Measurements from ENCODE around the gene PADI1.

Gene PADI1

GRCh38 chr1:17228619-17229018 is 23.7 kb downstream of the PADI1 start:
- no peaks in the 10 kb centered on the region for H3K4me1 ChIP-seq (ENCODE audit: control insufficient read depth, low read depth, low read length)
- H3K27me3 ChIP-seq (ENCODE audit: control insufficient read depth, insufficient read depth, low read length) = no peaks in the 10 kb centered on the region
- no peak overlapping the region for H3K27ac ChIP-seq (ENCODE audit: low read length)
- no peak overlapping the region for H3K4me3 ChIP-seq (ENCODE audit: low read length)
- no peaks in the 10 kb centered on the region for H3K36me3 ChIP-seq (ENCODE audit: control insufficient read depth, low read depth, low read length)
- H3K9me3 ChIP-seq (ENCODE audit: control insufficient read depth, low read depth, low read length) = no peaks in the 10 kb centered on the region
- no peak overlapping the region for H3K9ac ChIP-seq (ENCODE audit: low read length)

- Histone ChIP-seq H3K4me1 (ENCODE audit: control insufficient read depth, low read depth, low read length) (no peaks in the 10 kb centered on the region), H3K4me3 (ENCODE audit: low read length) (no peak overlapping the region), H3K36me3 (ENCODE audit: control insufficient read depth, low read depth, low read length) (no peaks in the 10 kb centered on the region), H3K27ac (ENCODE audit: low read length) (no peak overlapping the region), H3K9me3 (ENCODE audit: control insufficient read depth, low read depth, low read length) (no peaks in the 10 kb centered on the region), H3K9ac (ENCODE audit: low read length) (no peak overlapping the region), H3K27me3 (ENCODE audit: control insufficient read depth, insufficient read depth, low read length) (no peaks in the 10 kb centered on the region)
Measured at GRCh38 chr1:17229379-17229778, 24.5 kb downstream of the PADI1 start.

GRCh38 chr1:17230106-17230505 is 25.2 kb downstream of the PADI1 start:
- H3K4me1 ChIP-seq (ENCODE audit: control insufficient read depth, low read depth, low read length) = no peaks in the 10 kb centered on the region
- H3K9me3 ChIP-seq (ENCODE audit: control insufficient read depth, low read depth, low read length) = no peaks in the 10 kb centered on the region
- H3K27ac ChIP-seq (ENCODE audit: low read length) = no peak overlapping the region
- no peaks in the 10 kb centered on the region for H3K36me3 ChIP-seq (ENCODE audit: control insufficient read depth, low read depth, low read length)
- no peak overlapping the region for H3K4me3 ChIP-seq (ENCODE audit: low read length)
- no peaks in the 10 kb centered on the region for H3K27me3 ChIP-seq (ENCODE audit: control insufficient read depth, insufficient read depth, low read length)
- no peak overlapping the region for H3K9ac ChIP-seq (ENCODE audit: low read length)

- Histone ChIP-seq H3K27ac (ENCODE audit: low read length) (no peak overlapping the region), H3K9ac (ENCODE audit: low read length) (no peak overlapping the region), H3K9me3 (ENCODE audit: control insufficient read depth, low read depth, low read length) (no peaks in the 10 kb centered on the region), H3K36me3 (ENCODE audit: control insufficient read depth, low read depth, low read length) (no peaks in the 10 kb centered on the region), H3K27me3 (ENCODE audit: control insufficient read depth, insufficient read depth, low read length) (no peaks in the 10 kb centered on the region), H3K4me3 (ENCODE audit: low read length) (no peak overlapping the region), H3K4me1 (ENCODE audit: control insufficient read depth, low read depth, low read length) (no peaks in the 10 kb centered on the region)
Measured at GRCh38 chr1:17230671-17231310, 25.9 kb downstream of the PADI1 start.

GRCh38 chr1:17232759-17233661 is 28.1 kb downstream of the PADI1 start:
- H3K27ac ChIP-seq (ENCODE audit: low read length) = no peak overlapping the region
- no peaks in the 10 kb centered on the region for H3K4me1 ChIP-seq (ENCODE audit: control insufficient read depth, low read depth, low read length)
- H3K27me3 ChIP-seq (ENCODE audit: control insufficient read depth, insufficient read depth, low read length) = no peaks in the 10 kb centered on the region
- no peak overlapping the region for H3K4me3 ChIP-seq (ENCODE audit: low read length)
- no peaks in the 10 kb centered on the region for H3K36me3 ChIP-seq (ENCODE audit: control insufficient read depth, low read depth, low read length)
- no peaks in the 10 kb centered on the region for H3K9me3 ChIP-seq (ENCODE audit: control insufficient read depth, low read depth, low read length)
- no peak overlapping the region for H3K9ac ChIP-seq (ENCODE audit: low read length)

GRCh38 chr1:17233675-17234320 is 28.9 kb downstream of the PADI1 start:
- H3K4me3 ChIP-seq (ENCODE audit: low read length) = no peak overlapping the region
- no peak overlapping the region for H3K27ac ChIP-seq (ENCODE audit: low read length)
- no peaks in the 10 kb centered on the region for H3K9me3 ChIP-seq (ENCODE audit: control insufficient read depth, low read depth, low read length)
- H3K27me3 ChIP-seq (ENCODE audit: control insufficient read depth, insufficient read depth, low read length) = no peaks in the 10 kb centered on the region
- no peaks in the 10 kb centered on the region for H3K36me3 ChIP-seq (ENCODE audit: control insufficient read depth, low read depth, low read length)
- H3K9ac ChIP-seq (ENCODE audit: low read length) = no peak overlapping the region
- H3K4me1 ChIP-seq (ENCODE audit: control insufficient read depth, low read depth, low read length) = no peaks in the 10 kb centered on the region

- Histone ChIP-seq H3K9ac (ENCODE audit: low read length) (no peak overlapping the region), H3K9me3 (ENCODE audit: control insufficient read depth, low read depth, low read length) (no peaks in the 10 kb centered on the region), H3K27me3 (ENCODE audit: control insufficient read depth, insufficient read depth, low read length) (no peaks in the 10 kb centered on the region), H3K4me1 (ENCODE audit: control insufficient read depth, low read depth, low read length) (no peaks in the 10 kb centered on the region), H3K36me3 (ENCODE audit: control insufficient read depth, low read depth, low read length) (no peaks in the 10 kb centered on the region), H3K27ac (ENCODE audit: low read length) (no peak overlapping the region), H3K4me3 (ENCODE audit: low read length) (no peak overlapping the region)
Measured at GRCh38 chr1:17234405-17234804, 29.5 kb downstream of the PADI1 start.

GRCh38 chr1:17235135-17235885 is 30.4 kb downstream of the PADI1 start:
- Histone ChIP-seq H3K27ac (ENCODE audit: low read length) (no peak overlapping the region), H3K4me1 (ENCODE audit: control insufficient read depth, low read depth, low read length) (no peaks in the 10 kb centered on the region), H3K36me3 (ENCODE audit: control insufficient read depth, low read depth, low read length) (no peaks in the 10 kb centered on the region), H3K4me3 (ENCODE audit: low read length) (no peak overlapping the region), H3K9ac (ENCODE audit: low read length) (no peak overlapping the region), H3K27me3 (ENCODE audit: control insufficient read depth, insufficient read depth, low read length) (no peaks in the 10 kb centered on the region), H3K9me3 (ENCODE audit: control insufficient read depth, low read depth, low read length) (no peaks in the 10 kb centered on the region)

- Histone ChIP-seq H3K27ac (ENCODE audit: low read length) (no peak overlapping the region), H3K36me3 (ENCODE audit: control insufficient read depth, low read depth, low read length) (no peaks in the 10 kb centered on the region), H3K27me3 (ENCODE audit: control insufficient read depth, insufficient read depth, low read length) (peaks cover 11% of the 10 kb centered on the region), H3K9ac (ENCODE audit: low read length) (no peak overlapping the region), H3K4me3 (ENCODE audit: low read length) (no peak overlapping the region), H3K4me1 (ENCODE audit: control insufficient read depth, low read depth, low read length) (peaks cover 5% of the 10 kb centered on the region), H3K9me3 (ENCODE audit: control insufficient read depth, low read depth, low read length) (no peaks in the 10 kb centered on the region)
Measured at GRCh38 chr1:17236779-17237560, 32.0 kb downstream of the PADI1 start.

GRCh38 chr1:17237561-17237903 is 32.6 kb downstream of the PADI1 start:
- H3K27me3 ChIP-seq (ENCODE audit: control insufficient read depth, insufficient read depth, low read length) = peaks cover 16% of the 10 kb centered on the region
- no peak overlapping the region for H3K4me3 ChIP-seq (ENCODE audit: low read length)
- H3K4me1 ChIP-seq (ENCODE audit: control insufficient read depth, low read depth, low read length) = peaks cover 5% of the 10 kb centered on the region
- H3K9ac ChIP-seq (ENCODE audit: low read length) = no peak overlapping the region
- H3K36me3 ChIP-seq (ENCODE audit: control insufficient read depth, low read depth, low read length) = no peaks in the 10 kb centered on the region
- no peaks in the 10 kb centered on the region for H3K9me3 ChIP-seq (ENCODE audit: control insufficient read depth, low read depth, low read length)
- H3K27ac ChIP-seq (ENCODE audit: low read length) = no peak overlapping the region

- H3K4me3 ChIP-seq (ENCODE audit: low read length) = no peak overlapping the region
- peaks cover 16% of the 10 kb centered on the region for H3K27me3 ChIP-seq (ENCODE audit: control insufficient read depth, insufficient read depth, low read length)
- H3K36me3 ChIP-seq (ENCODE audit: control insufficient read depth, low read depth, low read length) = no peaks in the 10 kb centered on the region
- no peak overlapping the region for H3K9ac ChIP-seq (ENCODE audit: low read length)
- H3K27ac ChIP-seq (ENCODE audit: low read length) = no peak overlapping the region
- H3K9me3 ChIP-seq (ENCODE audit: control insufficient read depth, low read depth, low read length) = no peaks in the 10 kb centered on the region
- peaks cover 5% of the 10 kb centered on the region for H3K4me1 ChIP-seq (ENCODE audit: control insufficient read depth, low read depth, low read length)
Measured at GRCh38 chr1:17239420-17239819, 34.5 kb downstream of the PADI1 start.
